ENCODE measurements around the gene SPRY1.

DNA sequence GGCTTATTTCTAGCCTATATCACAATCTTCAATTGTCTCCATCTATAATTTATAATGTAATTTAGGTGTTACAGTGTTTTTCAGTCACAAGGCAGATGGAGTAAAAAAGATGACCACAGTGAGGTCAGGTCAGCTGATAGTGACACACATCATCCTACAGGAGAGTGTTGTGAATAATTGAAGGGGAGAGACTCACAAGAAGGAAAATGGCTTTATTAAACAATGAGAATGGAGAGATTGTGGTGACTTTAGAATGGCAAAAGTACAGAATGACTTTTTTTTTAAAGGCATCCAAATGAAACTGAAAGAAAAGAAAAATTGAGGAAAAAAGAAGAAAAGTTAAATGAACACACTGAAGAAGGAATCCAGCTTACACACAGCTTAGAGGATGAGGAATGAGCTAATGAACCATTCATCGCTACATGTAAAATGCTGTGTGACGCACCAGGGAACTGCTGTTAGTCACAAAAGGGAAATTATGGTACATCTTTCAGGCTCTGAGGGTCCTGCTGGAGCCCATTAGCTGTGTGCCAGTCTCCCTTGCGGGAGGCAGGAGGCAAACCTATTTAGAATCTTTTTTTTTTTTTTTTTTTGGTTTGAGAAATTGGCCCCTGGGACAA lies 56.6 kb downstream of the SPRY1 start:
- no peak for TF ChIP-seq SRF (IDR thresholded peaks at IDR 0.05; ENCODE audit: low read depth, low read length)
- no peak for TF ChIP-seq CTCF (IDR thresholded peaks at IDR 0.05; ENCODE audit: control extremely low read depth in 1 of 3, insufficient read depth in 1 of 3, low read depth in 1 of 3, low read length in 3 of 3)
- TF ChIP-seq BACH1 (IDR thresholded peaks at IDR 0.05; ENCODE audit: low read length) = no peak
- TF ChIP-seq TBP (IDR thresholded peaks at IDR 0.05; ENCODE audit: low read depth, low read length) = no peak
- no peak for TF ChIP-seq RNF2 (IDR thresholded peaks at IDR 0.05; ENCODE audit: borderline replicate concordance, low read depth, low read length, missing control alignments, poor library complexity, severe bottlenecking)
- no peak for TF ChIP-seq POLR2A (IDR thresholded peaks at IDR 0.05; ENCODE audit: control extremely low read depth in 1 of 2, low read depth in 2 of 2, low read length in 2 of 2)
- no peak for TF ChIP-seq EP300 (IDR thresholded peaks at IDR 0.05; ENCODE audit: borderline replicate concordance in 1 of 2, low read depth in 2 of 2, low read length in 2 of 2)
- no peak for TF ChIP-seq HDAC2 (IDR thresholded peaks at IDR 0.05; ENCODE audit: borderline replicate concordance in 1 of 2, low read depth in 2 of 2, low read length in 2 of 2)
- TF ChIP-seq CBX5 (IDR thresholded peaks at IDR 0.05; ENCODE audit: low read depth, low read length) = no peak
- TF ChIP-seq RAD21 (IDR thresholded peaks at IDR 0.05 in 1 of 2, conservative IDR thresholded peaks at IDR 0.05 in 1 of 2; ENCODE audit: low read depth in 2 of 2, low read length in 2 of 2) = no peak
- TF ChIP-seq SP2 (IDR thresholded peaks at IDR 0.05; ENCODE audit: low read length) = no peak
- TF ChIP-seq HDAC6 (IDR thresholded peaks at IDR 0.05; ENCODE audit: low read depth, low read length) = no peak
